K562 treated with DMSO at 1 percent for 12 hours (cell line): ENCODE results near the gene CNTF. TPM values are rescaled to one million over a fixed set of nuclear protein-coding genes. Genes with fewer than 3 reads are reported as not detected.

Source experiments
- total RNA-seq: library from RNA; unstranded; fragments of 300-600 nt; gene quantifications from 2 replicates; pipeline ENCODE4 v1.2.3, GENCODE V29; 2022; ENCODE audit not compliant: insufficient read depth

Gene CNTF
- 1.8 TPM in 1 of 2 replicates, not detected in the other for total RNA-seq

GRCh38 chr11:58622344-58622743, at the start of gene CNTF:
Gene CNTF, plus strand, starts transcription at chr11:58622665. Its CDS starts 88 bp downstream, at chr11:58622753.

GRCh38 chr11:58575377-58576020, 47.0 kb upstream of the CNTF start, which contains the start of gene LPXN:
Gene LPXN, minus strand, starts transcription at chr11:58575856. Its CDS starts 84 bp downstream, at chr11:58575772.

GRCh38 chr11:58578635-58579191, 43.8 kb upstream of the CNTF start, which contains the start of gene ZFP91:
Gene ZFP91, plus strand, starts transcription at chr11:58579063. Its CDS starts 219 bp downstream, at chr11:58579282.

Other genes with a start within 250 kb of the CNTF start
- gene OR5B3, start 215.8 kb upstream of the CNTF start, total RNA-seq = not detected in 2 replicates
- gene OR5B2, start 194.5 kb upstream of the CNTF start, total RNA-seq = not detected in 2 replicates
- gene OR5B12, start 180.4 kb upstream of the CNTF start, total RNA-seq = not detected in 2 replicates
- gene OR5B21, start 114.6 kb upstream of the CNTF start, total RNA-seq = not detected in 2 replicates
- gene LPXN, start 46.8 kb upstream of the CNTF start, total RNA-seq = 2.0 and 4.3 TPM in 2 replicates
- gene ZFP91, start 43.6 kb upstream of the CNTF start, total RNA-seq = 11.1 and 32.8 TPM in 2 replicates
- not detected in 2 replicates for gene GLYAT, start 109.3 kb downstream of the CNTF start, total RNA-seq
- not detected in 2 replicates for gene GLYATL2, start 222.0 kb downstream of the CNTF start, total RNA-seq